ENCODE data around the gene TMA7B.

The TMA7B gene

GRCh38 chr22:39965748-39966147 is 5.6 kb downstream of the TMA7B start:
- ChIA-PET POLR2A (no interaction called here), CTCF (interaction anchor here (1.5 to 2.0 kb wide), 2 partner anchors 59 to 432 kb away, joined by 5 to 12 read pairs; no protein-coding TSS in a partner anchor)
- no peak for TF ChIP-seq CTCF (IDR thresholded peaks at IDR 0.05; ENCODE audit: insufficient read depth, low read length, missing control alignments)
- H3K4me3 ChIP-seq (ENCODE audit: low read depth, low read length) = no peak overlapping the region
- no peak for DNase-seq (ENCODE audit: low read depth, low spot score)

GRCh38 chr22:39966470-39966869 is 6.3 kb downstream of the TMA7B start:
- CTCF ChIA-PET = no interaction called here
- TF ChIP-seq CTCF (IDR thresholded peaks at IDR 0.05; ENCODE audit: insufficient read depth, low read length, missing control alignments) = no peak
- DNase-seq (ENCODE audit: low read depth, low spot score) = no peak
- H3K4me3 ChIP-seq (ENCODE audit: low read depth, low read length) = no peak overlapping the region
- POLR2A ChIA-PET = no interaction called here

DNA sequence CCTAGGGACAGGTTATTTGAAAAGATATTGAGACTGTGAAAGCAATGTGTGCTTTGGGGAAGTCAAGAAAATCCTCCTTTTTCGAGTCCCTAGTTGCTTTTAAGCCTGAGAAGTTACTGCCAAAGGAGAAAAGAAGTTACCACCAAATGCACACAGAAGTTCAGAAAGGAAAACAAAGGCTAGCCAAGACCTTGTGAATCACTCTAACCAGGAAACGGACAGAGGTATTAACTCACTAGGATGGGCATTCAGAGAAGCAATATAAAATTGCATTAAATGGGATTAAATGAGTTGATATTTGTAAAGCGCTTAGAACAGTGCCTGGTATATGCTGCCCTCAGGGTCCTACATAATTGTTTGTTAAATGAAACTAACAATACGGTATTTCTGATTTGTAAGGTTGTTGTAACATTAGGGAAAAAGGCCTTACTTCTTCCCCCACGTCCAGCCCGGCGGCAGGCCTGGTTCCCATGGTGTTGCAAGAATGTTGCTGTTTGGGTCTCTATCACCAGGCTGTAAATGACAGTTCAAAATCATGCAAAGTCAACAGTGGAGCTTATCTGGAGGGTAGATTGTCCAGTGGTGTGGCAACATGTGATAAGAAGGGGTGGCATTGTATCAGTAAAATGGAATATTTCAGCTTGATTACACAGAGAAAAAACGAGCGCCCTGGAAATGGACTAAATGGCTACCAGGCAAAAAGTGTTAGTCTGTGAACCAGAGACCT is 7.1 kb downstream of the TMA7B start:
- ChIA-PET CTCF (no interaction called here), POLR2A (no interaction called here)
- DNase-seq (ENCODE audit: low read depth, low spot score) = peak; percentile 24
- no peak for TF ChIP-seq CTCF (IDR thresholded peaks at IDR 0.05; ENCODE audit: insufficient read depth, low read length, missing control alignments)
- H3K4me3 ChIP-seq (ENCODE audit: low read depth, low read length) = no peak overlapping the region

DNA sequence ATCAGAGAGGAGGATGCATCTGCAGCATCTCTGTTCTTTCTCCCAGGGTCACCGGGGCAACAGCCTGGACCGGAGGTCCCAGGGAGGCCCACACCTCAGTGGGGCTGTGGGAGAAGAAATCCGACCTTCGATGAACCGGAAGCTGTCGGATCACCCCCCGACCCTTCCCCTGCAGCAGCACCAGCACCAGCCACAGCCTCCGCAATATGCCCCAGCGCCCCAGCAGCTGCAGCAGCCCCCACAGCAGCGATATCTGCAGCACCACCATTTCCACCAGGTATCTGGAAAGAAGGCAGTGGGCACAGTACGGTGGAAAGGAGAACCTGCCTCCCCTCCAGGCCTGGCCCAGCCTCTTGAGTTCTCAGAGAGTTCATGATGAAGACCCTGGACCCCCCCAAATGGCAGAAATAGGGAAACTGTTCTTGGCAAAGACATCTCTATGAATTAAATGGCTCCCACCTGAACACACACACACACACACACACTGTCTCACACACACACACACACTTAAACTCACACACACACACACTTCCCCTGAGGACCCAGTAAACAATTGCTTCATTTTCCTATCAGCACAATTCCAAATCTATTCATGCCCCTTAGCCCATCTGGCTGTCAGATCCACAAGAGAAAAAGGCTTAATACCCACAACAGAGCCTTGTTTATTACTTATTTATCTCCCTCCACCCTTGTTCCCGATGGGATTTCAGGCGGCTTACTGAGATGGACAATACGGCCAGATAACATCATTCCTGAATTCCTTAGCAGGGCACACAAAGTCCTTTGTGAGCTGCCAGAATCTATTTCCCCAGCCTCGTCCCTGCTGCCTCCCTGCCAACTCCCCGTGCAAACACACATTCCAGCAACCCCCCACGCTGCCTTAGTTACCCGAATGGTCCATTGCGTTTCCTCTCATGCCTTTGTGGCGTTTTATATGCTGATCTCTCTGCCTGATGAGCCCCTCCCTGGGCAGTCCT is 8.1 kb downstream of the TMA7B start:
- no peak overlapping the region for H3K4me3 ChIP-seq (ENCODE audit: low read depth, low read length)
- CTCF ChIA-PET = no interaction called here
- no peak for TF ChIP-seq CTCF (IDR thresholded peaks at IDR 0.05; ENCODE audit: insufficient read depth, low read length, missing control alignments)
- no peak for DNase-seq (ENCODE audit: low read depth, low spot score)
- POLR2A ChIA-PET = no interaction called here

- ChIA-PET CTCF (no interaction called here), POLR2A (no interaction called here)
- DNase-seq (ENCODE audit: low read depth, low spot score) = no peak
- TF ChIP-seq CTCF (IDR thresholded peaks at IDR 0.05; ENCODE audit: insufficient read depth, low read length, missing control alignments) = no peak
- no peak overlapping the region for H3K4me3 ChIP-seq (ENCODE audit: low read depth, low read length)
Measured at GRCh38 chr22:39970742-39971141, 10.5 kb downstream of the TMA7B start.

GRCh38 chr22:39972641-39973040 is 12.4 kb downstream of the TMA7B start:
- CTCF ChIA-PET = no interaction called here
- no peak overlapping the region for H3K4me3 ChIP-seq (ENCODE audit: low read depth, low read length)
- no peak for TF ChIP-seq CTCF (IDR thresholded peaks at IDR 0.05; ENCODE audit: insufficient read depth, low read length, missing control alignments)
- no peak for DNase-seq (ENCODE audit: low read depth, low spot score)
- POLR2A ChIA-PET = no interaction called here

All from AG04449 (cell line).